Fibroblast of skin of right quadriceps (primary cell): Measurements from ENCODE around the gene PDE6D.
"Not testable (repeated sequence)": the region's sequence is repeated elsewhere in the genome, so short reads cannot be mapped to it uniquely, and the experiment has no call there.

Experiments used
- DNase-seq: peaks from one replicate; pipeline ENCODE4 v3.0.0-alpha.2; 2013

The PDE6D gene

GRCh38 chr2:231769170-231770136, 11.6 kb downstream of the PDE6D start:
- no peak for DNase-seq

GRCh38 chr2:231765496-231765929, 15.6 kb downstream of the PDE6D start:
- no peak for DNase-seq

- no peak for DNase-seq
Observed at GRCh38 chr2:231764760-231765159, 16.3 kb downstream of the PDE6D start.

- DNase-seq, result no peak
Observed at GRCh38 chr2:231764124-231764523, 17.0 kb downstream of the PDE6D start.

GRCh38 chr2:231761735-231762134, 19.3 kb downstream of the PDE6D start:
- no peak for DNase-seq

GRCh38 chr2:231752061-231752460, 29.0 kb downstream of the PDE6D start:
- DNase-seq, result no peak

- DNase-seq, result no peak
Observed at GRCh38 chr2:231751042-231751815, 29.9 kb downstream of the PDE6D start.

- DNase-seq, result not testable (repeated sequence)
Observed at GRCh38 chr2:231749016-231749415, 32.1 kb downstream of the PDE6D start.

GRCh38 chr2:231748153-231748896, 32.8 kb downstream of the PDE6D start:
- not testable (repeated sequence) for DNase-seq

GRCh38 chr2:231745303-231746038, 35.6 kb downstream of the PDE6D start:
- DNase-seq, result no peak

- no peak for DNase-seq
Observed at GRCh38 chr2:231743376-231744116, 37.5 kb downstream of the PDE6D start.

GRCh38 chr2:231737761-231738160, 43.3 kb downstream of the PDE6D start:
- no peak for DNase-seq

- DNase-seq, result no peak
Observed at GRCh38 chr2:231732604-231733003, 48.5 kb downstream of the PDE6D start.

GRCh38 chr2:231727621-231728020, 53.5 kb downstream of the PDE6D start:
- DNase-seq, result no peak

- no peak for DNase-seq
Observed at GRCh38 chr2:231726276-231726675, 54.8 kb downstream of the PDE6D start.

GRCh38 chr2:231725476-231725875, 55.6 kb downstream of the PDE6D start:
- DNase-seq, result no peak

GRCh38 chr2:231722721-231723307, 58.3 kb downstream of the PDE6D start:
- DNase-seq, result no peak

GRCh38 chr2:231720987-231721966, 59.8 kb downstream of the PDE6D start:
- DNase-seq, result no peak

- no peak for DNase-seq
Observed at GRCh38 chr2:231720292-231720986, 60.6 kb downstream of the PDE6D start.
